ENCODE data around the gene EIPR1. TPM values are rescaled to one million over a fixed set of nuclear protein-coding genes. Genes with fewer than 3 reads are reported as not detected.

EIPR1 gene
- total RNA-seq, 1 experiment from 2014 or later: 22.8 TPM

DNA sequence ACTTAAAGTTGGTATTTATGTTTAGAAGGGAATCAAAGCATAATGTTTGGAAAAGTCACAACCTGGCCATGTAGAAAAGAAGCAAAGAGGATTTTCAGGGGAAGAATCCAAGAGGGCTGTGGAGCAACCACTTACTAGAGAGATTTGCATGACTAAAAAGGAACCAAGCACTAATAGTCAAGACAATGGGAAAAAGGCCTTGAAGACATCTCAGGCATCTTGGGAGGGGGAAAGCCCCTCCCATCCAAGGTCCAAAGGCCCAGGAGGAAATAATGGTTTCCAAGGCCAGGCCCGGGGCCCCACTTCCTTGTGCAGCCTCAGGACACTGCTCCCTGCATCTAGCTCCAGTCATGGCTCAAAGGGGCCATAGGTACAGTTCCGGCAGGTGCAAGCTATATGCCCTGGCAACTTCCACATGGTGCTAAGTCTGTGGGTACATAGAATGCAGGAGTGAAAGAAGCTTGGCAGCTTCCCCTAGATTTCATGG, 128.1 kb downstream of the EIPR1 start:
- ATAC-seq (no peak; the same call in 1 of the 2 replicates), DNase-seq (ENCODE audit: low spot score) (no peak)
- Mint-ChIP-seq H3K36me3 (peaks cover 54% of the 10 kb centered on the region), H3K27ac (no peak overlapping the region), H3K9me3 (peaks cover 42% of the 10 kb centered on the region), H3K4me3 (no peak overlapping the region; the same call in 1 of the 2 replicates), H3K4me1 (peaks cover 3% of the 10 kb centered on the region), H3K27me3 (ENCODE audit: low read depth) (peaks cover 4% of the 10 kb centered on the region; the same call in 1 of the 2 replicates)
- ChIA-PET CTCF (no interaction called here), POLR2A (no interaction called here)
- TF ChIP-seq, protein P1, sequence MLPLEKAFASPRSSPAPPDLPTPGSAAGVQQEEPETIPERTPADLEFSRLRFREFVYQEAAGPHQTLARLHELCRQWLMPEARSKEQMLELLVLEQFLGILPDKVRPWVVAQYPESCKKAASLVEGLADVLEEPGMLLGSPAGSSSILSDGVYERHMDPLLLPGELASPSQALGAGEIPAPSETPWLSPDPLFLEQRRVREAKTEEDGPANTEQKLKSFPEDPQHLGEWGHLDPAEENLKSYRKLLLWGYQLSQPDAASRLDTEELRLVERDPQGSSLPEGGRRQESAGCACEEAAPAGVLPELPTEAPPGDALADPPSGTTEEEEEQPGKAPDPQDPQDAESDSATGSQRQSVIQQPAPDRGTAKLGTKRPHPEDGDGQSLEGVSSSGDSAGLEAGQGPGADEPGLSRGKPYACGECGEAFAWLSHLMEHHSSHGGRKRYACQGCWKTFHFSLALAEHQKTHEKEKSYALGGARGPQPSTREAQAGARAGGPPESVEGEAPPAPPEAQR (CRISPR knock-in tag; IDR thresholded peaks at IDR 0.05): no peak
- TF ChIP-seq, protein P2, sequence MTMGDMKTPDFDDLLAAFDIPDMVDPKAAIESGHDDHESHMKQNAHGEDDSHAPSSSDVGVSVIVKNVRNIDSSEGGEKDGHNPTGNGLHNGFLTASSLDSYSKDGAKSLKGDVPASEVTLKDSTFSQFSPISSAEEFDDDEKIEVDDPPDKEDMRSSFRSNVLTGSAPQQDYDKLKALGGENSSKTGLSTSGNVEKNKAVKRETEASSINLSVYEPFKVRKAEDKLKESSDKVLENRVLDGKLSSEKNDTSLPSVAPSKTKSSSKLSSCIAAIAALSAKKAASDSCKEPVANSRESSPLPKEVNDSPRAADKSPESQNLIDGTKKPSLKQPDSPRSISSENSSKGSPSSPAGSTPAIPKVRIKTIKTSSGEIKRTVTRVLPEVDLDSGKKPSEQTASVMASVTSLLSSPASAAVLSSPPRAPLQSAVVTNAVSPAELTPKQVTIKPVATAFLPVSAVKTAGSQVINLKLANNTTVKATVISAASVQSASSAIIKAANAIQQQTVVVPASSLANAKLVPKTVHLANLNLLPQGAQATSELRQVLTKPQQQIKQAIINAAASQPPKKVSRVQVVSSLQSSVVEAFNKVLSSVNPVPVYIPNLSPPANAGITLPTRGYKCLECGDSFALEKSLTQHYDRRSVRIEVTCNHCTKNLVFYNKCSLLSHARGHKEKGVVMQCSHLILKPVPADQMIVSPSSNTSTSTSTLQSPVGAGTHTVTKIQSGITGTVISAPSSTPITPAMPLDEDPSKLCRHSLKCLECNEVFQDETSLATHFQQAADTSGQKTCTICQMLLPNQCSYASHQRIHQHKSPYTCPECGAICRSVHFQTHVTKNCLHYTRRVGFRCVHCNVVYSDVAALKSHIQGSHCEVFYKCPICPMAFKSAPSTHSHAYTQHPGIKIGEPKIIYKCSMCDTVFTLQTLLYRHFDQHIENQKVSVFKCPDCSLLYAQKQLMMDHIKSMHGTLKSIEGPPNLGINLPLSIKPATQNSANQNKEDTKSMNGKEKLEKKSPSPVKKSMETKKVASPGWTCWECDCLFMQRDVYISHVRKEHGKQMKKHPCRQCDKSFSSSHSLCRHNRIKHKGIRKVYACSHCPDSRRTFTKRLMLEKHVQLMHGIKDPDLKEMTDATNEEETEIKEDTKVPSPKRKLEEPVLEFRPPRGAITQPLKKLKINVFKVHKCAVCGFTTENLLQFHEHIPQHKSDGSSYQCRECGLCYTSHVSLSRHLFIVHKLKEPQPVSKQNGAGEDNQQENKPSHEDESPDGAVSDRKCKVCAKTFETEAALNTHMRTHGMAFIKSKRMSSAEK (CRISPR knock-in tag; IDR thresholded peaks at IDR 0.05; ENCODE audit: borderline replicate concordance): no peak
- TF ChIP-seq, protein P3, sequence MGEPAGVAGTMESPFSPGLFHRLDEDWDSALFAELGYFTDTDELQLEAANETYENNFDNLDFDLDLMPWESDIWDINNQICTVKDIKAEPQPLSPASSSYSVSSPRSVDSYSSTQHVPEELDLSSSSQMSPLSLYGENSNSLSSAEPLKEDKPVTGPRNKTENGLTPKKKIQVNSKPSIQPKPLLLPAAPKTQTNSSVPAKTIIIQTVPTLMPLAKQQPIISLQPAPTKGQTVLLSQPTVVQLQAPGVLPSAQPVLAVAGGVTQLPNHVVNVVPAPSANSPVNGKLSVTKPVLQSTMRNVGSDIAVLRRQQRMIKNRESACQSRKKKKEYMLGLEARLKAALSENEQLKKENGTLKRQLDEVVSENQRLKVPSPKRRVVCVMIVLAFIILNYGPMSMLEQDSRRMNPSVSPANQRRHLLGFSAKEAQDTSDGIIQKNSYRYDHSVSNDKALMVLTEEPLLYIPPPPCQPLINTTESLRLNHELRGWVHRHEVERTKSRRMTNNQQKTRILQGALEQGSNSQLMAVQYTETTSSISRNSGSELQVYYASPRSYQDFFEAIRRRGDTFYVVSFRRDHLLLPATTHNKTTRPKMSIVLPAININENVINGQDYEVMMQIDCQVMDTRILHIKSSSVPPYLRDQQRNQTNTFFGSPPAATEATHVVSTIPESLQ (CRISPR knock-in tag; IDR thresholded peaks at IDR 0.05): no peak
- TF ChIP-seq, protein P4, sequence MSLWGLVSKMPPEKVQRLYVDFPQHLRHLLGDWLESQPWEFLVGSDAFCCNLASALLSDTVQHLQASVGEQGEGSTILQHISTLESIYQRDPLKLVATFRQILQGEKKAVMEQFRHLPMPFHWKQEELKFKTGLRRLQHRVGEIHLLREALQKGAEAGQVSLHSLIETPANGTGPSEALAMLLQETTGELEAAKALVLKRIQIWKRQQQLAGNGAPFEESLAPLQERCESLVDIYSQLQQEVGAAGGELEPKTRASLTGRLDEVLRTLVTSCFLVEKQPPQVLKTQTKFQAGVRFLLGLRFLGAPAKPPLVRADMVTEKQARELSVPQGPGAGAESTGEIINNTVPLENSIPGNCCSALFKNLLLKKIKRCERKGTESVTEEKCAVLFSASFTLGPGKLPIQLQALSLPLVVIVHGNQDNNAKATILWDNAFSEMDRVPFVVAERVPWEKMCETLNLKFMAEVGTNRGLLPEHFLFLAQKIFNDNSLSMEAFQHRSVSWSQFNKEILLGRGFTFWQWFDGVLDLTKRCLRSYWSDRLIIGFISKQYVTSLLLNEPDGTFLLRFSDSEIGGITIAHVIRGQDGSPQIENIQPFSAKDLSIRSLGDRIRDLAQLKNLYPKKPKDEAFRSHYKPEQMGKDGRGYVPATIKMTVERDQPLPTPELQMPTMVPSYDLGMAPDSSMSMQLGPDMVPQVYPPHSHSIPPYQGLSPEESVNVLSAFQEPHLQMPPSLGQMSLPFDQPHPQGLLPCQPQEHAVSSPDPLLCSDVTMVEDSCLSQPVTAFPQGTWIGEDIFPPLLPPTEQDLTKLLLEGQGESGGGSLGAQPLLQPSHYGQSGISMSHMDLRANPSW (CRISPR knock-in tag; conservative IDR thresholded peaks at IDR 0.05; ENCODE audit: low read depth): no peak

DNA sequence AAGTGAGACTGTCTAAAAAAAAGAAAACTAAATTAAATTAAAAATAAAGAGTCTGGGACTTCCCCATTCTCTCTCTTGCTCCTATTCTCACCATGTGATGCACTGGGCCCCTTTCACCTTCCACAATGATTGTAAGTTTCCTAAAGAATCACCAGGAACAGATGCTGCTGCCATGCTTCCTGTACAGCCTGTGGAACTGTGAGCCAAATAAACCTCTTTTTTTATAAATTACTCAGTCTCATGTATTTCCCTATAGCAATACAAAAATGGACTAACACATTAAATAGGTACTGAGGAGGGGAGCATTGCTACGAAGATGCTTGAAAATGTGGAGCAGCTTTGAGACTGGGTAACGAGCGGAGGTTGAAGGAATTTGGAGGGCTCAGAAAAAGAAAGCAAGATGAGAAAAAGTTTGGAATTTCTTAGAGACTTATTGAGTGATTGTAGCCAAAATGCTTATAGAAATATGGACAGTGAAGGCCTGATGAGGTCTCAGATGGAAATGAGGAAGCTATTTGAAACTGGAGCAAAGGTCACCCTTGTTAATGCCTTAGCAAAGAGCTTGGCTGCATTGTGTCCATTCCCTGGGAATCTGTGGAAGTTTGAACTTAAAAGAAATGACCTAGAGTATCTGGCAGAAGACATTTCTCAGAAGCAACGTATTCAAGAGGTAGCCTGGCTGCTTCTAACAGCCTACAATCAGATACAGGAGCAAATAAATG, 128.7 kb downstream of the EIPR1 start:
- no peak overlapping the region for H3K27ac Mint-ChIP-seq
- peaks cover 54% of the 10 kb centered on the region for H3K36me3 Mint-ChIP-seq
- ChIA-PET CTCF (no interaction called here), POLR2A (no interaction called here)
- no peak for DNase-seq (ENCODE audit: low spot score)
- TF ChIP-seq NR2C2 (CRISPR knock-in tag; IDR thresholded peaks at IDR 0.05): no peak
- no peak for TF ChIP-seq OVOL2 (CRISPR knock-in tag; IDR thresholded peaks at IDR 0.05; ENCODE audit: borderline replicate concordance)
- TF ChIP-seq, protein P5, sequence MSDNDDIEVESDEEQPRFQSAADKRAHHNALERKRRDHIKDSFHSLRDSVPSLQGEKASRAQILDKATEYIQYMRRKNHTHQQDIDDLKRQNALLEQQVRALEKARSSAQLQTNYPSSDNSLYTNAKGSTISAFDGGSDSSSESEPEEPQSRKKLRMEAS (CRISPR knock-in tag; IDR thresholded peaks at IDR 0.05): no peak
- no peak for TF ChIP-seq ZNF219 (CRISPR knock-in tag; IDR thresholded peaks at IDR 0.05; ENCODE audit: borderline replicate concordance)
- peaks cover 42% of the 10 kb centered on the region for H3K9me3 Mint-ChIP-seq
- no peak overlapping the region; the same call in 1 of the 2 replicates for H3K4me3 Mint-ChIP-seq
- peaks cover 4% of the 10 kb centered on the region; the same call in 1 of the 2 replicates for H3K27me3 Mint-ChIP-seq (ENCODE audit: low read depth)
- no peak for ATAC-seq
- H3K4me1 Mint-ChIP-seq: peaks cover 9% of the 10 kb centered on the region
